ENCODE measurements around the gene APPBP2. TPM values are rescaled to one million over a fixed set of nuclear protein-coding genes. Genes with fewer than 3 reads are reported as not detected.
"Not testable (repeated sequence)": the region's sequence is repeated elsewhere in the genome, so short reads cannot be mapped to it uniquely, and the experiment has no call there.

Gene APPBP2
- total RNA-seq, 2 donors from 2014 or later, result 27.7 to 33.0 TPM

- peaks cover 99% of the 10 kb centered on the region for H3K36me3 Mint-ChIP-seq (ENCODE audit: low read depth)
- no peak overlapping the region for H3K27ac Mint-ChIP-seq
- ATAC-seq (replicated peaks), result no peak
- no peaks in the 10 kb centered on the region for H3K9me3 Mint-ChIP-seq
- H3K4me3 Mint-ChIP-seq, result no peak overlapping the region
- H3K27me3 Mint-ChIP-seq, result no peaks in the 10 kb centered on the region
- no peaks in the 10 kb centered on the region for H3K4me1 Mint-ChIP-seq
These were observed 30.8 kb downstream of the APPBP2 start for GRCh38 chr17:60495260-60495659.

GRCh38 chr17:60493847-60494321 is 32.2 kb downstream of the APPBP2 start:
- Mint-ChIP-seq H3K27ac (no peak overlapping the region), H3K9me3 (no peaks in the 10 kb centered on the region), H3K36me3 (ENCODE audit: low read depth) (peaks cover 93% of the 10 kb centered on the region), H3K4me1 (no peaks in the 10 kb centered on the region), H3K27me3 (no peaks in the 10 kb centered on the region), H3K4me3 (no peak overlapping the region)
- no peak for ATAC-seq (replicated peaks)

GRCh38 chr17:60491771-60492170 is 34.3 kb downstream of the APPBP2 start:
- Mint-ChIP-seq H3K36me3 (ENCODE audit: low read depth) (peaks cover 86% of the 10 kb centered on the region), H3K27ac (no peak overlapping the region), H3K4me1 (peaks cover 3% of the 10 kb centered on the region), H3K9me3 (no peaks in the 10 kb centered on the region), H3K27me3 (no peaks in the 10 kb centered on the region), H3K4me3 (no peak overlapping the region)
- no peak for ATAC-seq (replicated peaks)

- not testable (repeated sequence) for H3K27ac Mint-ChIP-seq; H3K4me1 Mint-ChIP-seq; H3K9me3 Mint-ChIP-seq; H3K27me3 Mint-ChIP-seq; H3K4me3 Mint-ChIP-seq; ATAC-seq (replicated peaks)
- H3K36me3 Mint-ChIP-seq (ENCODE audit: low read depth), result peaks cover 75% of the 10 kb centered on the region
These were observed 35.4 kb downstream of the APPBP2 start for GRCh38 chr17:60490594-60490993.

GRCh38 chr17:60481604-60482003 is 44.4 kb downstream of the APPBP2 start:
- no peak overlapping the region for H3K4me3 Mint-ChIP-seq
- H3K36me3 Mint-ChIP-seq (ENCODE audit: low read depth), result peaks cover 28% of the 10 kb centered on the region
- no peaks in the 10 kb centered on the region for H3K27me3 Mint-ChIP-seq
- H3K4me1 Mint-ChIP-seq, result no peaks in the 10 kb centered on the region
- no peak overlapping the region for H3K27ac Mint-ChIP-seq
- no peak for ATAC-seq (replicated peaks)
- H3K9me3 Mint-ChIP-seq, result no peaks in the 10 kb centered on the region

GRCh38 chr17:60473788-60474187 is 52.3 kb downstream of the APPBP2 start:
- Mint-ChIP-seq H3K4me1 (no peaks in the 10 kb centered on the region), H3K27ac (no peak overlapping the region), H3K36me3 (ENCODE audit: low read depth) (peaks cover 56% of the 10 kb centered on the region), H3K9me3 (no peaks in the 10 kb centered on the region), H3K27me3 (no peaks in the 10 kb centered on the region), H3K4me3 (no peak overlapping the region)
- ATAC-seq (replicated peaks), result no peak

- Mint-ChIP-seq H3K27ac (no peak overlapping the region), H3K36me3 (ENCODE audit: low read depth) (peaks cover 57% of the 10 kb centered on the region), H3K27me3 (no peaks in the 10 kb centered on the region), H3K4me3 (no peak overlapping the region), H3K9me3 (no peaks in the 10 kb centered on the region), H3K4me1 (no peaks in the 10 kb centered on the region)
- ATAC-seq (replicated peaks), result no peak
These were observed 53.6 kb downstream of the APPBP2 start for GRCh38 chr17:60472449-60472848.

- H3K4me3 Mint-ChIP-seq, result no peak overlapping the region
- no peaks in the 10 kb centered on the region for H3K27me3 Mint-ChIP-seq
- no peak for ATAC-seq (replicated peaks)
- H3K27ac Mint-ChIP-seq, result peak overlapping the region; percentile 51
- H3K36me3 Mint-ChIP-seq (ENCODE audit: low read depth), result peaks cover 54% of the 10 kb centered on the region
- H3K4me1 Mint-ChIP-seq, result no peaks in the 10 kb centered on the region
- no peaks in the 10 kb centered on the region for H3K9me3 Mint-ChIP-seq
These were observed 54.6 kb downstream of the APPBP2 start for GRCh38 chr17:60471451-60471850.

GRCh38 chr17:60468371-60468770 is 57.7 kb downstream of the APPBP2 start:
- Mint-ChIP-seq H3K4me3 (no peak overlapping the region), H3K27ac (no peak overlapping the region), H3K9me3 (no peaks in the 10 kb centered on the region), H3K36me3 (ENCODE audit: low read depth) (peaks cover 83% of the 10 kb centered on the region), H3K4me1 (no peaks in the 10 kb centered on the region), H3K27me3 (no peaks in the 10 kb centered on the region)
- ATAC-seq (replicated peaks), result no peak

GRCh38 chr17:60464343-60464742 is 61.7 kb downstream of the APPBP2 start:
- H3K4me1 Mint-ChIP-seq, result no peaks in the 10 kb centered on the region
- no peaks in the 10 kb centered on the region for H3K9me3 Mint-ChIP-seq
- peak overlapping the region; percentile 15 for H3K27ac Mint-ChIP-seq
- H3K36me3 Mint-ChIP-seq (ENCODE audit: low read depth), result peaks cover 85% of the 10 kb centered on the region
- no peak overlapping the region for H3K4me3 Mint-ChIP-seq
- no peak for ATAC-seq (replicated peaks)
- no peaks in the 10 kb centered on the region for H3K27me3 Mint-ChIP-seq

GRCh38 chr17:60463157-60463835 is 62.7 kb downstream of the APPBP2 start:
- Mint-ChIP-seq H3K27ac (no peak overlapping the region), H3K4me3 (no peak overlapping the region)

GRCh38 chr17:60461584-60461983 is 64.5 kb downstream of the APPBP2 start:
- Mint-ChIP-seq H3K36me3 (ENCODE audit: low read depth) (peaks cover 94% of the 10 kb centered on the region), H3K4me1 (no peaks in the 10 kb centered on the region), H3K27me3 (no peaks in the 10 kb centered on the region), H3K4me3 (no peak overlapping the region), H3K27ac (no peak overlapping the region), H3K9me3 (no peaks in the 10 kb centered on the region)
- no peak for ATAC-seq (replicated peaks)

More at GRCh38 chr17:60463157-60463835, 62.7 kb downstream of the APPBP2 start:
- no peak for ATAC-seq (replicated peaks)
- no peaks in the 10 kb centered on the region for H3K9me3 Mint-ChIP-seq
- H3K4me1 Mint-ChIP-seq, result no peaks in the 10 kb centered on the region
- H3K27me3 Mint-ChIP-seq, result no peaks in the 10 kb centered on the region
- peaks cover 85% of the 10 kb centered on the region for H3K36me3 Mint-ChIP-seq (ENCODE audit: low read depth)

- ATAC-seq (replicated peaks), result no peak
- Mint-ChIP-seq H3K36me3 (ENCODE audit: low read depth) (peaks cover 96% of the 10 kb centered on the region), H3K27ac (peak overlapping the region; percentile 40), H3K4me1 (no peaks in the 10 kb centered on the region), H3K27me3 (no peaks in the 10 kb centered on the region), H3K9me3 (no peaks in the 10 kb centered on the region), H3K4me3 (no peak overlapping the region)
These were observed 68.9 kb downstream of the APPBP2 start for GRCh38 chr17:60457148-60457547.

GRCh38 chr17:60455378-60455777 is 70.7 kb downstream of the APPBP2 start:
- H3K27me3 Mint-ChIP-seq, result no peaks in the 10 kb centered on the region
- no peak for ATAC-seq (replicated peaks)
- peaks cover 97% of the 10 kb centered on the region for H3K36me3 Mint-ChIP-seq (ENCODE audit: low read depth)
- no peak overlapping the region for H3K27ac Mint-ChIP-seq
- H3K4me1 Mint-ChIP-seq, result no peaks in the 10 kb centered on the region
- H3K4me3 Mint-ChIP-seq, result no peak overlapping the region
- H3K9me3 Mint-ChIP-seq, result no peaks in the 10 kb centered on the region

GRCh38 chr17:60451965-60452364 is 74.1 kb downstream of the APPBP2 start:
- H3K9me3 Mint-ChIP-seq, result no peaks in the 10 kb centered on the region
- H3K27ac Mint-ChIP-seq, result no peak overlapping the region
- H3K36me3 Mint-ChIP-seq (ENCODE audit: low read depth), result peaks cover 93% of the 10 kb centered on the region
- H3K27me3 Mint-ChIP-seq, result no peaks in the 10 kb centered on the region
- H3K4me1 Mint-ChIP-seq, result no peaks in the 10 kb centered on the region
- ATAC-seq (replicated peaks), result no peak
- H3K4me3 Mint-ChIP-seq, result no peak overlapping the region

All from activated T-helper 17 cell treated with anti-CD3 and anti-CD28 coated beads, Interleukin-2, amount 50 U/mL, for 72 hours (primary cell).